Keratinocyte (primary cell): Measurements from ENCODE around the gene MYLK4. TPM values are rescaled to one million over a fixed set of nuclear protein-coding genes. Genes with fewer than 3 reads are reported as not detected.

Experiments
- DNase-seq: peaks from one replicate; pipeline ENCODE4 v3.0.0-alpha.2; 2011; ENCODE audit warnings: low read depth, missing footprints, low spot score
- FAIRE-seq: peaks from 2 replicates; lab custom pipeline; 2011; peaks lifted over from hg19 to GRCh38; lab: Jason Lieb, UNC
- H2AFZ ChIP-seq: 2 replicates; pipeline ENCODE4 v1.6.0; 2012; ENCODE audit warnings: low read length, control low read depth, inconsistent platforms; ENCODE audit not compliant: control insufficient read depth
- H3K27ac ChIP-seq: 2 replicates; pipeline ENCODE4 v1.5.1; 2011; ENCODE audit warnings: low read length; ENCODE audit not compliant: control insufficient read depth, insufficient read depth
- H3K27me3 ChIP-seq: 3 replicates; pipeline ENCODE4 v1.6.0; 2011; ENCODE audit warnings: low read length; ENCODE audit not compliant: control insufficient read depth, insufficient read depth; ENCODE audit errors: extremely low read depth
- H3K36me3 ChIP-seq, 2 experiments: 2 replicates in 1 of 2; 3 replicates in 1 of 2; pipeline ENCODE4 v1.5.1; 2011; ENCODE audit warnings: low read length in 2 of 2, mild to moderate bottlenecking in 1 of 2; ENCODE audit not compliant: control insufficient read depth in 2 of 2, insufficient read depth in 2 of 2; ENCODE audit errors: extremely low read depth in 1 of 2
- H3K4me1 ChIP-seq: 3 replicates; pipeline ENCODE4 v1.5.1; 2011; ENCODE audit warnings: low read length; ENCODE audit not compliant: control insufficient read depth, insufficient read depth; ENCODE audit errors: extremely low read depth
- H3K4me2 ChIP-seq: 3 replicates; pipeline ENCODE4 v1.6.0; 2011; ENCODE audit warnings: low read depth, low read length; ENCODE audit not compliant: control insufficient read depth, insufficient read depth; ENCODE audit errors: extremely low read depth
- H3K4me3 ChIP-seq, 3 experiments: fragments of 200-600 bp in 1 of 3; sonication (generic) in 1 of 3; 2 replicates in 2 of 3; 3 replicates in 1 of 3; pipeline ENCODE4 v1.5.1; 2011 to 2016; ENCODE audit warnings: low read length in 3 of 3, mild to moderate bottlenecking in 3 of 3, control low read depth in 2 of 3, inconsistent platforms in 1 of 3, low read depth in 1 of 3, mixed read lengths in 1 of 3, mixed run types in 1 of 3, moderate library complexity in 1 of 3; ENCODE audit not compliant: control insufficient read depth in 2 of 3, insufficient read depth in 2 of 3; ENCODE audit errors: extremely low read depth in 1 of 3
- H3K79me2 ChIP-seq: 2 replicates; pipeline ENCODE4 v1.6.0; 2012; ENCODE audit warnings: low read length; ENCODE audit not compliant: control insufficient read depth, insufficient read depth
- H3K9ac ChIP-seq: 3 replicates; pipeline ENCODE4 v1.6.0; 2011; ENCODE audit warnings: low read length; ENCODE audit not compliant: control insufficient read depth, insufficient read depth; ENCODE audit errors: extremely low read depth
- H3K9me1 ChIP-seq: 3 replicates; pipeline ENCODE4 v1.6.0; 2011; ENCODE audit warnings: low read length; ENCODE audit not compliant: control insufficient read depth, insufficient read depth; ENCODE audit errors: extremely low read depth
- H3K9me3 ChIP-seq: 2 replicates; pipeline ENCODE4 v1.5.1; 2012; ENCODE audit warnings: low read depth, low read length; ENCODE audit not compliant: control insufficient read depth
- H4K20me1 ChIP-seq: 3 replicates; pipeline ENCODE4 v1.6.0; 2011; ENCODE audit warnings: low read length; ENCODE audit not compliant: control insufficient read depth, insufficient read depth; ENCODE audit errors: extremely low read depth
- CTCF ChIP-seq, 3 experiments: IDR thresholded peaks in 1 of 3; conservative IDR thresholded peaks in 1 of 3; optimal IDR thresholded peaks in 1 of 3; 2 replicates in 2 of 3; 3 replicates in 1 of 3; pipeline versions ENCODE3 to v1.5.1; 2011; ENCODE audit warnings: low read length in 3 of 3, mild to moderate bottlenecking in 3 of 3, moderate library complexity in 2 of 3, control low read depth in 1 of 3, inconsistent platforms in 1 of 3; ENCODE audit not compliant: insufficient read depth in 2 of 3; ENCODE audit errors: extremely low read depth in 1 of 3
- EZH2 ChIP-seq: IDR thresholded peaks from one replicate; pipeline ENCODE4 v1.6.1; 2012; ENCODE audit warnings: inconsistent platforms, mild to moderate bottlenecking, low read length, moderate library complexity
- dilution Hi-C: fragments of 300-500 bp; cut with MboI; formaldehyde crosslinking; loops from one replicate; pipeline ENCODE4 v1.7.0; 2020; ENCODE audit warnings: low sequenced_read_pairs; ENCODE audit not compliant: extremely low pct_ligation_motif_present
- polyA plus RNA-seq, 5 experiments: library from polyadenylated mRNA; depleted of rRNA in 3 of 5; stranded (reverse) in 3 of 5; stranded (forward) in 1 of 5; unstranded in 1 of 5; fragments of >200 nt; gene quantifications; 1 replicate in 1 of 5; 2 replicates in 3 of 5; 3 replicates in 1 of 5; pipeline versions ENCODE4 v1.2.1 to v1.2.3, GENCODE V29; 2011 to 2012; ENCODE audit warnings: missing spikeins in 2 of 5, low read depth in 1 of 5, low replicate concordance in 1 of 5

MYLK4 gene
- polyA plus RNA-seq, 1 donor (not counting 4 experiments of a cell fraction or from before 2014, with no cell fraction given): 0.31 TPM

- Histone ChIP-seq H2AFZ (no peak overlapping the region), H3K4me3 (no peak overlapping the region), H3K4me2 (no peak overlapping the region), H3K9me3 (no peaks in the 10 kb centered on the region), H3K9me1 (no peaks in the 10 kb centered on the region), H3K4me1 (no peaks in the 10 kb centered on the region), H4K20me1 (no peaks in the 10 kb centered on the region), H3K79me2 (no peaks in the 10 kb centered on the region), H3K9ac (no peak overlapping the region), H3K36me3 (no peaks in the 10 kb centered on the region), H3K27me3 (no peaks in the 10 kb centered on the region), H3K27ac (no peak overlapping the region)
- dilution Hi-C loops: no loop called here
- no peak for TF ChIP-seq EZH2
- no peak for TF ChIP-seq CTCF (optimal IDR thresholded peaks at IDR 0.05 in 1 of 3, IDR thresholded peaks at IDR 0.05 in 1 of 3, conservative IDR thresholded peaks at IDR 0.05 in 1 of 3; ENCODE audit: extremely low read depth in 1 of 3, insufficient read depth in 2 of 3, low read length in 3 of 3)
- FAIRE-seq (no peak), DNase-seq (no peak)
Observed at GRCh38 chr6:2730353-2731107, 20.2 kb downstream of the MYLK4 start.

GRCh38 chr6:2729921-2730320, 20.8 kb downstream of the MYLK4 start:
- no peaks in the 10 kb centered on the region for H3K9me3 ChIP-seq
- no peaks in the 10 kb centered on the region for H3K79me2 ChIP-seq
- FAIRE-seq (no peak), DNase-seq (no peak)
- H3K9me1 ChIP-seq: no peaks in the 10 kb centered on the region
- H3K4me3 ChIP-seq: no peak overlapping the region
- H3K27ac ChIP-seq: no peak overlapping the region
- H3K4me1 ChIP-seq: no peaks in the 10 kb centered on the region
- H3K4me2 ChIP-seq: no peak overlapping the region
- no peak overlapping the region for H3K9ac ChIP-seq
- H3K36me3 ChIP-seq: no peaks in the 10 kb centered on the region
- TF ChIP-seq CTCF (optimal IDR thresholded peaks at IDR 0.05 in 1 of 3, IDR thresholded peaks at IDR 0.05 in 1 of 3, conservative IDR thresholded peaks at IDR 0.05 in 1 of 3; ENCODE audit: extremely low read depth in 1 of 3, insufficient read depth in 2 of 3, low read length in 3 of 3): no peak
- TF ChIP-seq EZH2: no peak
- dilution Hi-C loops: no loop called here
- no peaks in the 10 kb centered on the region for H3K27me3 ChIP-seq
- no peak overlapping the region for H2AFZ ChIP-seq
- no peaks in the 10 kb centered on the region for H4K20me1 ChIP-seq
